Gastrocnemius medialis (tissue), 4 donors: ENCODE measurements around the gene B3GNT7.

Experiments used
- CTCF ChIP-seq, 5 experiments: fragments of 450-650 bp in 3 of 5; fragments of 200-600 bp in 2 of 5; sonication (generic) in 2 of 5; IDR thresholded peaks in 4 of 5; conservative IDR thresholded peaks in 1 of 5; 1 replicate in 4 of 5; 2 replicates in 1 of 5; pipeline ENCODE4 v1.5.1; 2016 to 2019; ENCODE audit warnings: antibody characterized with exemption in 5 of 5, mild to moderate bottlenecking in 3 of 5, moderate library complexity in 3 of 5
- POLR2A ChIP-seq, 2 donors: fragments of 450-650 bp; IDR thresholded peaks; one replicate each; pipeline ENCODE4 v1.6.1; 2017; ENCODE audit warnings: antibody characterized with exemption in 2 of 2, mild to moderate bottlenecking in 2 of 2, moderate library complexity in 2 of 2

GRCh38 chr2:231421051-231421580 lies 25.6 kb downstream of the B3GNT7 start:
- TF ChIP-seq POLR2A (IDR thresholded peaks at IDR 0.05): no peak
- TF ChIP-seq CTCF (IDR thresholded peaks at IDR 0.05 in 4 of 5, conservative IDR thresholded peaks at IDR 0.05 in 1 of 5): no peak
